DMS79 treated with DMSO at 0.1 percent for 48 hours (cell line): Measurements from ENCODE around the gene RSPRY1.
"Not testable (repeated sequence)": the region's sequence is repeated elsewhere in the genome, so short reads cannot be mapped to it uniquely, and the experiment has no call there.

Experiments
- DNase-seq: peaks from one replicate; lab custom pipeline; 2025; lab: John Stamatoyannopoulos, UW

RSPRY1 gene

GRCh38 chr16:57186872-57187854, 1.0 kb downstream of the RSPRY1 start:
- peak; percentile 3 for DNase-seq

- DNase-seq: not testable (repeated sequence)
Measured at GRCh38 chr16:57187902-57188710, 2.0 kb downstream of the RSPRY1 start.

- no peak for DNase-seq
Measured at GRCh38 chr16:57188711-57189002, 2.5 kb downstream of the RSPRY1 start.

GRCh38 chr16:57189527-57189926, 3.4 kb downstream of the RSPRY1 start:
- not testable (repeated sequence) for DNase-seq

- no peak for DNase-seq
Measured at GRCh38 chr16:57190136-57190535, 4.0 kb downstream of the RSPRY1 start.

- DNase-seq: no peak
Measured at GRCh38 chr16:57191056-57191571, 5.0 kb downstream of the RSPRY1 start.

- DNase-seq: no peak
Measured at GRCh38 chr16:57192146-57192545, 6.0 kb downstream of the RSPRY1 start.

GRCh38 chr16:57192720-57193486, 6.8 kb downstream of the RSPRY1 start:
- DNase-seq: no peak

GRCh38 chr16:57194512-57194911, 8.4 kb downstream of the RSPRY1 start:
- no peak for DNase-seq

- DNase-seq: no peak
Measured at GRCh38 chr16:57196286-57196685, 10.2 kb downstream of the RSPRY1 start.

- no peak for DNase-seq
Measured at GRCh38 chr16:57196753-57197152, 10.6 kb downstream of the RSPRY1 start.

GRCh38 chr16:57200321-57200720, 14.2 kb downstream of the RSPRY1 start:
- not testable (repeated sequence) for DNase-seq

GRCh38 chr16:57200926-57201325, 14.8 kb downstream of the RSPRY1 start:
- DNase-seq: not testable (repeated sequence)

- no peak for DNase-seq
Measured at GRCh38 chr16:57202095-57202886, 16.2 kb downstream of the RSPRY1 start.

GRCh38 chr16:57203451-57203850, 17.3 kb downstream of the RSPRY1 start:
- DNase-seq: no peak

- DNase-seq: no peak
Measured at GRCh38 chr16:57204675-57205074, 18.5 kb downstream of the RSPRY1 start.

GRCh38 chr16:57208926-57209325, 22.8 kb downstream of the RSPRY1 start:
- no peak for DNase-seq

GRCh38 chr16:57209780-57210179, 23.7 kb downstream of the RSPRY1 start:
- DNase-seq: no peak

- no peak for DNase-seq
Measured at GRCh38 chr16:57213462-57213861, 27.3 kb downstream of the RSPRY1 start.

- DNase-seq: no peak
Measured at GRCh38 chr16:57216968-57217367, 30.8 kb downstream of the RSPRY1 start.

- DNase-seq: no peak
Measured at GRCh38 chr16:57223057-57223456, 36.9 kb downstream of the RSPRY1 start.
